HEK293 (cell line): Measurements from ENCODE around the gene GSC.
"Not testable (repeated sequence)": the region's sequence is repeated elsewhere in the genome, so short reads cannot be mapped to it uniquely, and the experiment has no call there.

Source experiments
- CTCF ChIA-PET: fragments of 350-600 bp; formaldehyde crosslinking; extraction: SDS; loops from one replicate; lab custom pipeline; 2021; ENCODE audit warnings: antibody characterized with exemption; lab: Yijun Ruan, JAX
- POLR2A ChIA-PET: fragments of 300-600 bp; formaldehyde crosslinking; extraction: SDS; loops from one replicate; lab custom pipeline; 2020; ENCODE audit warnings: antibody characterized with exemption, inconsistent platforms; lab: Yijun Ruan, JAX
- H3K27ac ChIP-seq: fragments of 200-500 bp; sonication (Bioruptor generic); 2 replicates; pipeline ENCODE4 v1.5.1; 2014; ENCODE audit warnings: low read depth, low read length, control low read depth, inconsistent platforms; ENCODE audit errors: extremely low read depth
- H3K36me3 ChIP-seq, 2 experiments: fragments of 200-500 bp in 1 of 2; sonication (Bioruptor generic) in 1 of 2; 1 replicate in 1 of 2; 2 replicates in 1 of 2; pipeline ENCODE4 v1.5.1; 2014 to 2017; ENCODE audit warnings: inconsistent platforms in 2 of 2, low read length in 2 of 2; ENCODE audit not compliant: control insufficient read depth in 2 of 2, insufficient read depth in 1 of 2
- H3K4me1 ChIP-seq: fragments of 200-500 bp; sonication (Bioruptor generic); 2 replicates; pipeline ENCODE4 v1.5.1; 2014; ENCODE audit warnings: mild to moderate bottlenecking, low read length, inconsistent platforms; ENCODE audit not compliant: control insufficient read depth, insufficient read depth
- H3K4me3 ChIP-seq: 2 replicates; pipeline ENCODE4 v1.5.1; 2011; ENCODE audit warnings: low read depth, mild to moderate bottlenecking, control low read depth, low read length, moderate library complexity
- H3K9me3 ChIP-seq: fragments of 200-500 bp; sonication (Bioruptor generic); 2 replicates; pipeline ENCODE4 v1.5.1; 2014; ENCODE audit warnings: low read depth, low read length, inconsistent platforms; ENCODE audit not compliant: control insufficient read depth, insufficient read depth
- IKZF3 ChIP-seq: fragments of 450-650 bp; IDR thresholded peaks from 2 replicates; pipeline ENCODE4 v1.5.0; 2018; ENCODE audit warnings: missing biosample characterization, mild to moderate bottlenecking, missing genetic modification characterization, moderate library complexity
- MZF1 ChIP-seq: fragments of 450-650 bp; formaldehyde crosslinking; IDR thresholded peaks from 2 replicates; pipeline ENCODE4 v1.5.1; 2017; ENCODE audit warnings: missing biosample characterization, missing genetic modification characterization, borderline replicate concordance
- PBX3 ChIP-seq: sonication (generic); formaldehyde crosslinking; IDR thresholded peaks from 2 replicates; pipeline ENCODE4 v1.8.1; 2022; ENCODE audit warnings: mild to moderate bottlenecking, moderate library complexity, missing genetic modification reagents
- WT1 ChIP-seq: fragments of 450-650 bp; formaldehyde crosslinking; IDR thresholded peaks from 2 replicates; pipeline ENCODE4 v1.5.1; 2016; ENCODE audit warnings: missing biosample characterization, missing genetic modification characterization
- ZNF169 ChIP-seq: fragments of 450-650 bp; formaldehyde crosslinking; IDR thresholded peaks from 2 replicates; pipeline ENCODE4 v1.5.1; 2016; ENCODE audit warnings: missing biosample characterization, missing genetic modification characterization
- ZNF174 ChIP-seq: fragments of 450-650 bp; formaldehyde crosslinking; IDR thresholded peaks from 2 replicates; pipeline ENCODE4 v1.5.0; 2017; ENCODE audit warnings: missing biosample characterization, mild to moderate bottlenecking, missing genetic modification characterization
- ZNF184 ChIP-seq: fragments of 450-650 bp; IDR thresholded peaks from 2 replicates; pipeline ENCODE4 v1.5.1; 2018; ENCODE audit warnings: missing biosample characterization, mild to moderate bottlenecking, missing genetic modification characterization
- ZNF214 ChIP-seq: fragments of 450-650 bp; formaldehyde crosslinking; IDR thresholded peaks from 2 replicates; pipeline ENCODE4 v1.5.1; 2017; ENCODE audit warnings: missing biosample characterization, mild to moderate bottlenecking, missing genetic modification characterization, borderline replicate concordance
- ZNF324 ChIP-seq: fragments of 450-650 bp; formaldehyde crosslinking; IDR thresholded peaks from 2 replicates; pipeline ENCODE4 v1.5.1; 2016; ENCODE audit warnings: missing biosample characterization, missing genetic modification characterization
- ZNF513 ChIP-seq: fragments of 450-650 bp; IDR thresholded peaks from 2 replicates; pipeline ENCODE4 v1.5.1; 2018; ENCODE audit warnings: missing biosample characterization, missing genetic modification characterization
- ZNF624 ChIP-seq: fragments of 450-650 bp; formaldehyde crosslinking; IDR thresholded peaks from 2 replicates; pipeline ENCODE4 v1.5.1; 2017; ENCODE audit warnings: missing biosample characterization, missing genetic modification characterization
- ZNF701 ChIP-seq: fragments of 450-650 bp; formaldehyde crosslinking; IDR thresholded peaks from 2 replicates; pipeline ENCODE4 v1.5.1; 2016; ENCODE audit warnings: missing biosample characterization, missing genetic modification characterization
- ZNF792 ChIP-seq: fragments of 450-650 bp; formaldehyde crosslinking; IDR thresholded peaks from 2 replicates; pipeline ENCODE4 v1.5.1; 2016; ENCODE audit warnings: missing biosample characterization, missing genetic modification characterization
- ZXDB ChIP-seq: fragments of 450-650 bp; formaldehyde crosslinking; IDR thresholded peaks from 2 replicates; pipeline ENCODE4 v1.5.1; 2016; ENCODE audit warnings: missing biosample characterization, missing genetic modification characterization
- TF ChIP-seq, protein P1 (sequence below): fragments of 450-650 bp; formaldehyde crosslinking; IDR thresholded peaks from 2 replicates; pipeline ENCODE4 v1.5.1; 2017; ENCODE audit warnings: missing biosample characterization, mild to moderate bottlenecking, missing genetic modification characterization, moderate library complexity
- TF ChIP-seq, protein P2 (sequence below): fragments of 450-650 bp; formaldehyde crosslinking; IDR thresholded peaks from 2 replicates; pipeline ENCODE4 v1.5.1; 2017; ENCODE audit warnings: missing biosample characterization, missing genetic modification characterization

The GSC gene

GRCh38 chr14:94805680-94806288 lies 35.9 kb upstream of the GSC start (continued):
- TF ChIP-seq ZNF792 (tag by site-specific recombination) (no peak), IKZF3 (tag by site-specific recombination) (0 out of 2 replicates have a peak, but pooled peaks have one; percentile 27)

GRCh38 chr14:94801225-94801624 lies 31.3 kb upstream of the GSC start:
- ChIA-PET CTCF (no interaction called here), POLR2A (no interaction called here)
- Histone ChIP-seq H3K4me1 (peaks cover 7% of the 10 kb centered on the region), H3K4me3 (no peak overlapping the region), H3K27ac (no peak overlapping the region), H3K36me3 (no peaks in the 10 kb centered on the region), H3K9me3 (no peaks in the 10 kb centered on the region)
- no peak for TF ChIP-seq PBX3
- TF ChIP-seq, protein P1, sequence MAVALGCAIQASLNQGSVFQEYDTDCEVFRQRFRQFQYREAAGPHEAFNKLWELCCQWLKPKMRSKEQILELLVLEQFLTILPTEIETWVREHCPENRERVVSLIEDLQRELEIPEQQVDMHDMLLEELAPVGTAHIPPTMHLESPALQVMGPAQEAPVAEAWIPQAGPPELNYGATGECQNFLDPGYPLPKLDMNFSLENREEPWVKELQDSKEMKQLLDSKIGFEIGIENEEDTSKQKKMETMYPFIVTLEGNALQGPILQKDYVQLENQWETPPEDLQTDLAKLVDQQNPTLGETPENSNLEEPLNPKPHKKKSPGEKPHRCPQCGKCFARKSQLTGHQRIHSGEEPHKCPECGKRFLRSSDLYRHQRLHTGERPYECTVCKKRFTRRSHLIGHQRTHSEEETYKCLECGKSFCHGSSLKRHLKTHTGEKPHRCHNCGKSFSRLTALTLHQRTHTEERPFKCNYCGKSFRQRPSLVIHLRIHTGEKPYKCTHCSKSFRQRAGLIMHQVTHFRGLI (tag by site-specific recombination) = no peak
- TF ChIP-seq ZNF624 (tag by site-specific recombination) = no peak
- TF ChIP-seq ZNF184 (tag by site-specific recombination) = no peak
- TF ChIP-seq ZNF513 = no peak
- TF ChIP-seq ZXDB = no peak
- no peak for TF ChIP-seq WT1 (tag by site-specific recombination)
- TF ChIP-seq MZF1 (tag by site-specific recombination) = no peak
- TF ChIP-seq ZNF214 (tag by site-specific recombination) = no peak
- no peak for TF ChIP-seq ZNF324 (tag by site-specific recombination)
- no peak for TF ChIP-seq ZNF169 (tag by site-specific recombination)
- no peak for TF ChIP-seq ZNF701
- TF ChIP-seq, protein P2, sequence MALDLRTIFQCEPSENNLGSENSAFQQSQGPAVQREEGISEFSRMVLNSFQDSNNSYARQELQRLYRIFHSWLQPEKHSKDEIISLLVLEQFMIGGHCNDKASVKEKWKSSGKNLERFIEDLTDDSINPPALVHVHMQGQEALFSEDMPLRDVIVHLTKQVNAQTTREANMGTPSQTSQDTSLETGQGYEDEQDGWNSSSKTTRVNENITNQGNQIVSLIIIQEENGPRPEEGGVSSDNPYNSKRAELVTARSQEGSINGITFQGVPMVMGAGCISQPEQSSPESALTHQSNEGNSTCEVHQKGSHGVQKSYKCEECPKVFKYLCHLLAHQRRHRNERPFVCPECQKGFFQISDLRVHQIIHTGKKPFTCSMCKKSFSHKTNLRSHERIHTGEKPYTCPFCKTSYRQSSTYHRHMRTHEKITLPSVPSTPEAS (tag by site-specific recombination) = no peak
- TF ChIP-seq ZNF174 (tag by site-specific recombination) = no peak

DNA sequence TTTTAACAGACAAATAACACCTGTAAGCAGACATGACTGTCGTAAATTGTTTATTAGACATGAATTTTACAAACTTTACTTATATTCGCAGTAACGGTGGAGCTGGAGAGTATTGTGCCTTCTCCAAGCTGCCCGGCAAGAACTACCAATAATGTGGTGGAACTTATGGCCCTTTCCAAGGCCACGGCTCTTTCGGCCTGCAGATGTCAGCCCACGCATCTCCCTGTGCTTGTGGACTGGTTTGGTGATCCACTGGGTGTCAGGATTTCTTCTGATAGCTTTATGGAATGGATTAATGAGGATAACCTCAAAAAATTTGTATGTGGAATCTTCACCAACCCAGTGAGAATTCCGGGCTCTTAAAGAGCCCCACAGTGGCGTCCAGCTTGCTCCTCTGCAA lies 30.9 kb upstream of the GSC start:
- not testable (repeated sequence) for H3K4me1 ChIP-seq
- CTCF ChIA-PET = interaction anchor here (1.0 kb wide), 1 partner anchor 709 kb away, joined by 3 read pairs; no protein-coding TSS in a partner anchor

More for the DNA sequence above, 30.9 kb upstream of the GSC start:
- POLR2A ChIA-PET, H3K27ac ChIP-seq, H3K36me3 ChIP-seq, H3K4me3 ChIP-seq, H3K9me3 ChIP-seq: not testable (repeated sequence)
